Endothelial cell of umbilical vein (primary cell): ENCODE measurements around the gene C10orf71. TPM values are rescaled to one million over a fixed set of nuclear protein-coding genes. Genes with fewer than 3 reads are reported as not detected.

Experiments used
- BruUV-seq: library from RNA; stranded (reverse); fragments of 400-500 nt; replicated peaks from 2 replicates; lab custom pipeline; 2021; lab: Mats Ljungman, UMichigan
- CTCF ChIA-PET: fragments of 300-600, 350-600 bp; sonication (Branson Sonifier 250); formaldehyde crosslinking; loops from one replicate; lab custom pipeline; 2021; ENCODE audit warnings: antibody characterized with exemption, inconsistent platforms; lab: Charles Lee
- POLR2A ChIA-PET: fragments of 300-600, 350-600 bp; sonication (Branson Sonifier 250); formaldehyde crosslinking; loops from one replicate; lab custom pipeline; 2021; ENCODE audit warnings: antibody characterized with exemption, inconsistent platforms; lab: Charles Lee
- DNase-seq: peaks from one replicate; pipeline ENCODE4 v3.0.0-alpha.2; 2011; ENCODE audit warnings: low read depth, low spot score
- FAIRE-seq: peaks from 2 replicates; lab custom pipeline; 2011; peaks lifted over from hg19 to GRCh38; lab: Jason Lieb, UNC
- H2AFZ ChIP-seq: 2 replicates; pipeline ENCODE4 v1.6.0; 2012; ENCODE audit warnings: low read depth, low read length, control low read depth, inconsistent platforms
- H3K27ac ChIP-seq: 2 replicates; pipeline ENCODE4 v1.5.1; 2011; ENCODE audit warnings: low read depth, mild to moderate bottlenecking, control low read depth, low read length, moderate library complexity; ENCODE audit not compliant: insufficient read depth
- H3K27me3 ChIP-seq, 2 experiments: 2 replicates each; pipeline versions ENCODE4 v1.6.0 to v1.6.1; 2011; ENCODE audit warnings: low read length in 2 of 2, mixed read lengths in 1 of 2; ENCODE audit not compliant: control insufficient read depth in 2 of 2, insufficient read depth in 2 of 2
- H3K36me3 ChIP-seq, 2 experiments: 2 replicates in 1 of 2; 3 replicates in 1 of 2; pipeline ENCODE4 v1.5.1; 2011; ENCODE audit warnings: low read length in 2 of 2, mild to moderate bottlenecking in 1 of 2, moderate library complexity in 1 of 2; ENCODE audit not compliant: control insufficient read depth in 2 of 2, insufficient read depth in 2 of 2; ENCODE audit errors: extremely low read depth in 1 of 2
- H3K4me1 ChIP-seq: 3 replicates; pipeline ENCODE4 v1.5.1; 2011; ENCODE audit warnings: mild to moderate bottlenecking, low read length; ENCODE audit not compliant: control insufficient read depth, insufficient read depth; ENCODE audit errors: extremely low read depth
- H3K4me2 ChIP-seq: 2 replicates; pipeline ENCODE4 v1.6.1; 2011; ENCODE audit warnings: low read length, control low read depth, mixed read lengths; ENCODE audit not compliant: insufficient read depth
- H3K4me3 ChIP-seq, 3 experiments: fragments of 200-600 bp in 1 of 3; sonication (generic), shearing (Covaris generic) in 1 of 3; replicated peaks in 1 of 3; 2 replicates each; pipeline ENCODE4 v1.5.1; 2011 to 2016; ENCODE audit warnings: control low read depth in 3 of 3, low read length in 3 of 3, mild to moderate bottlenecking in 2 of 3, inconsistent platforms in 1 of 3, low read depth in 1 of 3, moderate library complexity in 1 of 3; ENCODE audit not compliant: insufficient read depth in 1 of 3
- H3K79me2 ChIP-seq: 2 replicates; pipeline ENCODE4 v1.6.0; 2012; ENCODE audit warnings: low read length, inconsistent platforms; ENCODE audit not compliant: control insufficient read depth, insufficient read depth
- H3K9ac ChIP-seq: replicated peaks from 2 replicates; pipeline ENCODE3; 2011; ENCODE audit warnings: low read length, control low read depth; ENCODE audit not compliant: insufficient read depth; ENCODE audit errors: extremely low read depth
- H3K9me1 ChIP-seq: replicated peaks from 3 replicates; pipeline ENCODE4 v1.6.0; 2011; ENCODE audit warnings: mild to moderate bottlenecking, low read length; ENCODE audit not compliant: control insufficient read depth, insufficient read depth; ENCODE audit errors: extremely low read depth
- H3K9me3 ChIP-seq: replicated peaks from 2 replicates; pipeline ENCODE4 v1.5.1; 2012; ENCODE audit warnings: low read length, inconsistent platforms; ENCODE audit not compliant: control insufficient read depth, insufficient read depth
- H4K20me1 ChIP-seq: replicated peaks from 2 replicates; pipeline ENCODE3; 2011; ENCODE audit warnings: mild to moderate bottlenecking, low read length; ENCODE audit not compliant: control insufficient read depth, insufficient read depth; ENCODE audit errors: extremely low read depth
- EZH2 ChIP-seq: IDR thresholded peaks from 2 replicates; pipeline ENCODE4 v1.6.1; 2012; ENCODE audit warnings: borderline replicate concordance, low read depth, mild to moderate bottlenecking, moderate library complexity, low read length, inconsistent platforms; ENCODE audit not compliant: severe bottlenecking
- FOS ChIP-seq: IDR thresholded peaks from 2 replicates; pipeline ENCODE4 v1.6.1; 2011; ENCODE audit warnings: mild to moderate bottlenecking, low read length, moderate library complexity, borderline replicate concordance; ENCODE audit not compliant: insufficient read depth
- GATA2 ChIP-seq: IDR thresholded peaks from 2 replicates; pipeline ENCODE4 v1.7.0; 2011; ENCODE audit warnings: low read depth, mild to moderate bottlenecking, moderate library complexity, mixed read lengths, low read length; ENCODE audit not compliant: insufficient read length, insufficient read depth
- JUN ChIP-seq: IDR thresholded peaks from 2 replicates; pipeline ENCODE4 v1.6.1; 2011; ENCODE audit warnings: borderline replicate concordance, low read depth; ENCODE audit not compliant: insufficient read length, insufficient read depth
- MYC ChIP-seq: IDR thresholded peaks from one replicate; pipeline ENCODE4 v1.6.1; 2011; ENCODE audit warnings: mild to moderate bottlenecking, low read depth, low read length
- POLR2A ChIP-seq: IDR thresholded peaks from 2 replicates; pipeline ENCODE4 v1.6.1; 2012; ENCODE audit warnings: low read depth, mild to moderate bottlenecking, control low read depth, low read length
- POLR2AphosphoS5 ChIP-seq: IDR thresholded peaks from 2 replicates; pipeline ENCODE4 v1.6.1; 2012; ENCODE audit warnings: low read depth, mild to moderate bottlenecking, control low read depth, low read length, moderate library complexity; ENCODE audit not compliant: insufficient read depth
- dilution Hi-C: fragments of 300-500 bp; cut with MboI; formaldehyde crosslinking; loops from one replicate; pipeline ENCODE4 v1.15.0; 2019; ENCODE audit warnings: low sequenced_read_pairs; ENCODE audit not compliant: extremely low pct_ligation_motif_present
- intact Hi-C: fragments of 100-400 bp; cut with micrococcal nuclease; formaldehyde crosslinking; loops from one replicate; pipeline ENCODE4 v1.10.0; 2022
- polyA plus RNA-seq, 4 experiments: library from polyadenylated mRNA; depleted of rRNA in 3 of 4; stranded (reverse) in 3 of 4; unstranded in 1 of 4; fragments of >200 nt; gene quantifications; 2 replicates each; pipeline versions ENCODE4 v1.2.1 to v1.2.3, GENCODE V29; 2011 to 2012; ENCODE audit warnings: missing spikeins in 1 of 4
- total RNA-seq: library from RNA; stranded (reverse); gene quantifications from 2 replicates; pipeline ENCODE4 v1.2.3, GENCODE V29; 2021
- TF ChIP-seq, protein P1 (sequence below): IDR thresholded peaks from 2 replicates; pipeline ENCODE4 v1.6.1; 2011; ENCODE audit not compliant: insufficient read depth, insufficient read length
- TF ChIP-seq, protein P2 (sequence below), 2 donors: IDR thresholded peaks; 1 replicate in 1 of 2; 2 replicates in 1 of 2; pipeline ENCODE4 v1.5.1; 2011; ENCODE audit warnings: low read length in 2 of 2, mild to moderate bottlenecking in 2 of 2, moderate library complexity in 2 of 2, control low read depth in 1 of 2, inconsistent platforms in 1 of 2, low read depth in 1 of 2; ENCODE audit not compliant: insufficient read depth in 1 of 2; ENCODE audit errors: extremely low read depth in 1 of 2

C10orf71 gene
- total and polyA plus RNA-seq, 2 donors (not counting 3 experiments of a cell fraction or from before 2014, with no cell fraction given) = not detected

DNA sequence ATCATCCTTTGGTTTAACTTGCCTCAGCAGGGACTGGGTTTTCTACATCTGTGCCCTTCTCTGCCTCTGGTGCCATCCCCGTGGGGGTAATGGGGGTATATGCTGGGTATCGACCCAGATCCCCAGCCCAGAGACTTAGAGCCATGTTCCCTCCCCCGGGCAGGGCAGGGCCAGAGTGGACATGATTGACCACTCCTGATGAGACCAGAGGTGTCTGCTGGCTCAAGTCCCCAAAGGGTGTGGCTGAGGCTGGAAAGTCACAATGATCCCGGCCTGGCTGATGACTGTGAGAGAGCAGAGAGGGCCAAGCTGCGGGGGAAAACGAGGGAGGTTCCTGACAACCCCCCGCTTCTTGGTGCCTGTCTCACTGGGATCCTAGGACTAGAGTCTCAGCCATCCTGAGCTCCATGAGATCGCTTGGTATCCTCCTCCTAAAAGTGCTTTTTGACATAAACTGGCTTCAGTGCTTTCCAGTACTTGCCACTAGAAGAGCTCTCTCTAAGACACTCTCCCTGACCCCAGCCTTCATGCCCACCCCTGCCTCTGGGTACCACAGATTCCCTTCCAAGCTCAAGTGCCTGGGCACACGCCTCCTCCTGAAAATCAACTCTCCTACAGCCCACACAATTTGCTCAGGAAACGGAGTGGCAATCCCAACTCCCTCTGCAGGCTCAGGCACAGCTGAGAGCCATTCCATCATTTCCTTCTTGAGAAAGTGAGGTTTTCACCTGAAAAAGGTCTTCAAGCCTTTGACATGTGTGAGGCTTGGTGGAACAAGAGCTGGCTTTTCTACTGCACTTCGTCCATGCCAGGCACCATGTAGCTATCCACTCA lies 63.0 kb downstream of the C10orf71 start:
- TF ChIP-seq MYC = no peak
- TF ChIP-seq, protein P1, sequence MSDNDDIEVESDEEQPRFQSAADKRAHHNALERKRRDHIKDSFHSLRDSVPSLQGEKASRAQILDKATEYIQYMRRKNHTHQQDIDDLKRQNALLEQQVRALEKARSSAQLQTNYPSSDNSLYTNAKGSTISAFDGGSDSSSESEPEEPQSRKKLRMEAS = no peak
- TF ChIP-seq, protein P2, sequence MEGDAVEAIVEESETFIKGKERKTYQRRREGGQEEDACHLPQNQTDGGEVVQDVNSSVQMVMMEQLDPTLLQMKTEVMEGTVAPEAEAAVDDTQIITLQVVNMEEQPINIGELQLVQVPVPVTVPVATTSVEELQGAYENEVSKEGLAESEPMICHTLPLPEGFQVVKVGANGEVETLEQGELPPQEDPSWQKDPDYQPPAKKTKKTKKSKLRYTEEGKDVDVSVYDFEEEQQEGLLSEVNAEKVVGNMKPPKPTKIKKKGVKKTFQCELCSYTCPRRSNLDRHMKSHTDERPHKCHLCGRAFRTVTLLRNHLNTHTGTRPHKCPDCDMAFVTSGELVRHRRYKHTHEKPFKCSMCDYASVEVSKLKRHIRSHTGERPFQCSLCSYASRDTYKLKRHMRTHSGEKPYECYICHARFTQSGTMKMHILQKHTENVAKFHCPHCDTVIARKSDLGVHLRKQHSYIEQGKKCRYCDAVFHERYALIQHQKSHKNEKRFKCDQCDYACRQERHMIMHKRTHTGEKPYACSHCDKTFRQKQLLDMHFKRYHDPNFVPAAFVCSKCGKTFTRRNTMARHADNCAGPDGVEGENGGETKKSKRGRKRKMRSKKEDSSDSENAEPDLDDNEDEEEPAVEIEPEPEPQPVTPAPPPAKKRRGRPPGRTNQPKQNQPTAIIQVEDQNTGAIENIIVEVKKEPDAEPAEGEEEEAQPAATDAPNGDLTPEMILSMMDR (IDR thresholded peaks at IDR 0.05; ENCODE audit: extremely low read depth in 1 of 2, insufficient read depth in 1 of 2, low read depth in 1 of 2, low read length in 2 of 2) = no peak
- TF ChIP-seq GATA2 = no peak
- no peak for TF ChIP-seq FOS
- no peak for TF ChIP-seq POLR2AphosphoS5
- TF ChIP-seq EZH2 = no peak
- TF ChIP-seq POLR2A = no peak
- no peak for TF ChIP-seq JUN
- ChIA-PET CTCF (interaction anchor here (0.8 to 1.8 kb wide), 2 partner anchors 11 to 45 kb away, joined by 3 to 4 read pairs; no protein-coding TSS in a partner anchor), POLR2A (no interaction called here)
- Histone ChIP-seq H3K9me3 (no peaks in the 10 kb centered on the region), H3K4me3 (no peak overlapping the region), H3K27ac (no peak overlapping the region), H3K4me2 (no peak overlapping the region), H3K9ac (no peak overlapping the region), H3K36me3 (no peaks in the 10 kb centered on the region), H3K27me3 (peaks cover 0 to under 1% of the 10 kb centered on the region in 2 experiments), H2AFZ (no peak overlapping the region), H3K4me1 (no peaks in the 10 kb centered on the region), H3K9me1 (no peaks in the 10 kb centered on the region), H4K20me1 (no peaks in the 10 kb centered on the region), H3K79me2 (no peaks in the 10 kb centered on the region)
- FAIRE-seq = no peak
- intact Hi-C loops = no loop called here
- no peak for DNase-seq
- no TSS peak for BruUV-seq
- dilution Hi-C loops = no loop called here
